Right lobe of liver (tissue), 6 donors: Measurements from ENCODE around the gene DDX39A. TPM values are rescaled to one million over a fixed set of nuclear protein-coding genes. Genes with fewer than 3 reads are reported as not detected.
"Not testable (repeated sequence)": the region's sequence is repeated elsewhere in the genome, so short reads cannot be mapped to it uniquely, and the experiment has no call there.

Experiments
- ATAC-seq, 4 donors: fragments of 200-7000 bp; cut with Tn5 transposase; one replicate each; pipeline ENCODE4 v1.9.1; 2020; ENCODE audit warnings: mild to moderate bottlenecking in 4 of 4, moderate library complexity in 4 of 4
- DNase-seq, 3 donors: peaks; one replicate each; pipeline ENCODE4 v3.0.0-alpha.2; 2020
- H3K27ac ChIP-seq, 3 donors: fragments of 200-600 bp; one replicate each; pipeline ENCODE4 v1.8.0; 2022
- H3K27me3 ChIP-seq, 2 donors: fragments of 200-600 bp; one replicate each; pipeline ENCODE4 v1.8.0; 2022
- H3K36me3 ChIP-seq, 4 donors: fragments of 200-600 bp; sonication (generic) in 1 of 4; one replicate each; pipeline versions ENCODE4 v1.5.1 to v1.8.0; 2017 to 2022; ENCODE audit warnings: control low read depth in 1 of 4
- H3K4me1 ChIP-seq, 4 donors: fragments of 200-600 bp; sonication (generic) in 1 of 4; one replicate each; pipeline versions ENCODE4 v1.5.1 to v1.8.0; 2017 to 2022; ENCODE audit warnings: control low read depth in 1 of 4
- H3K4me3 ChIP-seq, 3 donors: fragments of 200-600 bp; one replicate each; pipeline ENCODE4 v1.8.0; 2022
- H3K9me3 ChIP-seq, 4 donors: fragments of 200-600 bp; sonication (generic) in 1 of 4; one replicate each; pipeline versions ENCODE4 v1.5.1 to v1.8.0; 2017 to 2022; ENCODE audit warnings: control low read depth in 1 of 4
- POLR2A ChIP-seq: fragments of 450-650 bp; IDR thresholded peaks from one replicate; pipeline ENCODE4 v1.6.1; 2017; ENCODE audit warnings: antibody characterized with exemption, mild to moderate bottlenecking
- WGBS: methylation state at CpG from one replicate; pipeline ENCODE4 v1.1.6; 2018; ENCODE audit warnings: low coverage, low lambda C conversion rate; ENCODE audit not compliant: insufficient coverage; ENCODE audit errors: missing lambda C conversion rate; 5-methylcytosine and 5-hydroxymethylcytosine counted together
- intact Hi-C, 2 donors: fragments of 100-400 bp; cut with DNase I; formaldehyde crosslinking; loops; one replicate each; pipeline versions ENCODE4 v1.11.2 to v1.14.1; 2022
- total RNA-seq, 6 experiments: library from RNA; depleted of rRNA in 2 of 6; stranded (reverse); fragments of >200 nt in 2 of 6; fragmentation: NEBNext Ultra II Directional in 3 of 6; extraction: Animal tissue kit (Norgen Biotek cat#: 25700) in 3 of 6; gene quantifications; one replicate each; pipeline versions ENCODE4 v1.1.0 to v1.2.4, GENCODE V29; 2016 to 2023
- TF ChIP-seq, protein P1 (sequence below), 4 donors: fragments of 200-600 bp in 3 of 4; fragments of 450-650 bp in 1 of 4; IDR thresholded peaks; one replicate each; pipeline versions ENCODE4 v1.5.1 to v1.8.0; 2016 to 2022; ENCODE audit warnings: antibody characterized with exemption in 4 of 4, mild to moderate bottlenecking in 2 of 4
- donor health status: DM: no; HTN: yes; CAD: no.
- donor health status: DM: no; HTN: no; CAD: no.
- donor health status: DM: no; HTN: no; CAD: no.
- donor health status: DM: no; HTN: yes; CAD: no.
- donor health status: DM: no; HTN: yes; CAD: no.

The DDX39A gene
- total RNA-seq, 6 experiments from 2014 or later = 12.9 to 34.5 (median 24.6) TPM

DNA sequence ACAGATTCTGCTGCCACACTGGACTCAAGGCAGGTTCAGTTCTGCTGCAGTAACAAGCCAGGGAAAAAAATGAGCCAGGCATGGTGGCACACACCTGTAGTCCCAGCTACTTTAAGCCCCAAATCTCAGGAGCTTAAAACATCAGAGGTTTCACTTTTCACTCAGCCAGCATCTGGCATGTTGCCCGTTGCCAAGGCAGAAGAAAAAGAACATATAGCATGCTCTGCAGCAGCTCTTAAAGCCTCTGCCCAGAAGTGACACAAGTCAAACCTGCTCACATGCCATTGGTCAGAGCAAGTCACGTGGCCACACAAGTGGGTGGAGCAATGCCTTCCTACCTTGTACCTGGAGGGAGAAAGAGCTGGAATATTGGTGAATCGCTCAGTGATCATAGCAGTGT is 52.6 kb downstream of the DDX39A start:
- H3K27ac ChIP-seq = no peak overlapping the region
- H3K4me3 ChIP-seq = no peak overlapping the region
- no peaks in the 10 kb centered on the region for H3K4me1 ChIP-seq
- no peaks in the 10 kb centered on the region for H3K27me3 ChIP-seq
- H3K36me3 ChIP-seq = no peaks in the 10 kb centered on the region
- no peak for TF ChIP-seq POLR2A
- 30% methylated on average over 2 of the region's 3 CpGs for WGBS
- ATAC-seq = peak in 3 of 4 donors; percentile 39 to 52 (median 41)
- DNase-seq = peak; percentile 65 to 70 (median 69)
- H3K9me3 ChIP-seq = no peaks in the 10 kb centered on the region
- intact Hi-C loops = no loop called here

DNA sequence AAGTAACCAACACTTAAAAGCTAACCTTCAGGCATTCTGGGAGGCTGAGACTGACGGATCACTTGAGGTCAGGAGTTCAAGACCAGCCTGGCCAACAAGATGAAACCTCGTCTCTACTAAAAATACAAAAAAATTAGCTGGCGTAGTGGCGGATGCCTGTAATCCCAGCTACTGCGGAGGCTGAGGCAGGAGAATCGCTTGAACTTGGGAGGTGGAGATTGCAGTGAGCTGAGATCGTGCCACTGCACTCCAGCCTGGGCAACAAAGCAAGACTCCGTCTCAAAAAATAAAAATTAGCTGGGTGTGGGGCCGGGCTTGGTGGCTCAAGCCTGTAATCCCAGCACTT is 55.1 kb downstream of the DDX39A start:
- intact Hi-C loops, ATAC-seq, DNase-seq, H3K4me3 ChIP-seq, H3K27me3 ChIP-seq, H3K36me3 ChIP-seq, H3K9me3 ChIP-seq, H3K4me1 ChIP-seq: not testable (repeated sequence)
- H3K27ac ChIP-seq = peak overlapping the region; percentile 24 to 53 (median 49)
- 64% methylated on average over 6 of the region's 9 CpGs for WGBS

DNA sequence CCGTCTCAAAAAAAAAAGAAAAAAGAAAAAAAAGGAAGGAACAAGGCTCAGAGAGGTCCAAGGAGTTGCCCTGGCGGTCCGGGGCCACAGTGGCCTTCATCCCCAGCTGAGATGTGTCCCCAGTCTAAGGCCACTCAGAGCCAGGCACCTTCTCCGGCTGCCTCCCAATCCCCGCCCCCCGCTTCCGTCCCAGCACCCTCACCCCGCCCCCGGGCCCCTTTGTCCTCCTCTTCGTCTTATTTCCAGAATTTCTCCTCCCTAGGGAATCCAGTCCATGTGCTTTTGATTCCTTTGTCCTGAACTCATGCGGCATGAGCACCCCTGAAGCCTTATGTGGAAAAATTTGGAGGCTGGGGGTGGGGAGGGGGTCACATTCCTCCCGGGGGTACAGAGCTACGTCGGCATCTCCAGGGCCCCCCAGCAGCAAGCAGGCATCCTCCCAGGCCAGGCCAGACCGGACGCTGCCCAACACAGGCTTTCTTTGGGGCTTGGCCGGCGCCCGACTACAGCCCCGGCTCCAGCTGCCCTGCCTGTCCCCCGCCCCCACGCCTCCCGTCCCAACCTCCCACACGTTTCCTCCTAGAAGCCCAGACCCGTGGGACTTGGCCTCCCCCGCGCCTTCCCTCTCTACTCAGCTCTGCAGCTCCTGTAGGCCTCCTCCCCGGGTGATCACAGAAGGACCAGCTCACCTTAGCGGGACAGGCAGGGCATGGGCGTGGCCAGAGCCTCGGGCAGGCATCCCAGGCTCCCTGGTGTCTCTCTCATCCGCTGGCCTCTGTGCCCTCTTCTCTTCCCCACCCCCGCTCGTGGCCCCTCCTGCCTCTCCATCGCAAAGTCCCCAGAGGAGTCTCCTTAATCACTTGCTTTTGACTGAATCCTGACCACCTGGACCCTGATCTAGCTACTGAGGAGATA is 55.7 kb downstream of the DDX39A start:
- peak; percentile 61 to 79 (median 68) for ATAC-seq
- Histone ChIP-seq H3K27me3 (no peaks in the 10 kb centered on the region), H3K9me3 (no peaks in the 10 kb centered on the region), H3K4me1 (no peaks in the 10 kb centered on the region), H3K4me3 (no peak overlapping the region), H3K36me3 (no peaks in the 10 kb centered on the region), H3K27ac (peak overlapping the region; percentile 24 to 53 (median 49))
- WGBS = 6% methylated on average over 25 of the region's 35 CpGs
- intact Hi-C loops = no loop called here
- peak; percentile 66 to 70 (median 67) for DNase-seq
- no peak for TF ChIP-seq POLR2A

DNA sequence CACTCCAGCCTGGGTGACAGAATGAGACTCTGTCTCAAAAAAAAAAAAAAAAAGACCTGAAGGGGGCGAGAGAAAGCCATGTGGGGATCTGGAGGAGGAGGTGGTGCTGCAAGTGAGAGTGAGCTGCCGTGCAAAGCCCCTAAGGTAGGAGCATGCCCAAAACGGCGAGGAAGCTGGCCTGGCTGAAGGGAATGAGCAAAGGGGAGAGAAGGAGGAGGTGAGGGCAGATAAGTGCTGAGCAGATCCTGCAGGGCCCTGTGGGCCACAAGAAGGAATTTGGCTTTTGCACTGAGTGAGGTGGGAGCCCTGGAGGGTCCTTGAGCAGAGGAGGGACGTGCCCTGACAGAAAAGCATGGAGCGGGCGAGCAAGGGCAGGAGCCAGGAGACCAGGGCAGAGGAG is 57.3 kb downstream of the DDX39A start:
- no peak overlapping the region for H3K27ac ChIP-seq
- intact Hi-C loops = no loop called here
- peak in 1 of 4 donors; percentile 22 for ATAC-seq

More for the DNA sequence above, 57.3 kb downstream of the DDX39A start:
- H3K4me3 ChIP-seq = no peak overlapping the region
- H3K4me1 ChIP-seq = no peaks in the 10 kb centered on the region
- no peak for TF ChIP-seq POLR2A
- TF ChIP-seq, protein P1, sequence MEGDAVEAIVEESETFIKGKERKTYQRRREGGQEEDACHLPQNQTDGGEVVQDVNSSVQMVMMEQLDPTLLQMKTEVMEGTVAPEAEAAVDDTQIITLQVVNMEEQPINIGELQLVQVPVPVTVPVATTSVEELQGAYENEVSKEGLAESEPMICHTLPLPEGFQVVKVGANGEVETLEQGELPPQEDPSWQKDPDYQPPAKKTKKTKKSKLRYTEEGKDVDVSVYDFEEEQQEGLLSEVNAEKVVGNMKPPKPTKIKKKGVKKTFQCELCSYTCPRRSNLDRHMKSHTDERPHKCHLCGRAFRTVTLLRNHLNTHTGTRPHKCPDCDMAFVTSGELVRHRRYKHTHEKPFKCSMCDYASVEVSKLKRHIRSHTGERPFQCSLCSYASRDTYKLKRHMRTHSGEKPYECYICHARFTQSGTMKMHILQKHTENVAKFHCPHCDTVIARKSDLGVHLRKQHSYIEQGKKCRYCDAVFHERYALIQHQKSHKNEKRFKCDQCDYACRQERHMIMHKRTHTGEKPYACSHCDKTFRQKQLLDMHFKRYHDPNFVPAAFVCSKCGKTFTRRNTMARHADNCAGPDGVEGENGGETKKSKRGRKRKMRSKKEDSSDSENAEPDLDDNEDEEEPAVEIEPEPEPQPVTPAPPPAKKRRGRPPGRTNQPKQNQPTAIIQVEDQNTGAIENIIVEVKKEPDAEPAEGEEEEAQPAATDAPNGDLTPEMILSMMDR (IDR thresholded peaks at IDR 0.05) = no peak
- H3K27me3 ChIP-seq = no peaks in the 10 kb centered on the region
- 38% methylated on average over 7 of the region's 7 CpGs for WGBS
- no peaks in the 10 kb centered on the region for H3K9me3 ChIP-seq
- no peaks in the 10 kb centered on the region for H3K36me3 ChIP-seq
- DNase-seq = no peak

Other genes starting within 250 kb of the DDX39A start
- 1 to 10 TPM in 3 of 6 experiments, under 1 TPM in 3; 0.46 to 4.6 (median 1.3) TPM for gene ADGRL1, start 213.2 kb downstream of the DDX39A start, total RNA-seq
- gene ADGRE5, start 37.9 kb downstream of the DDX39A start, total RNA-seq = 10 to 100 TPM in 5 of 6 experiments, 1 to 10 TPM in 1; 7.9 to 21.5 (median 15.3) TPM
- 10 to 100 TPM; 19.5 to 49.4 (median 34.1) TPM for gene PKN1, start 14.0 kb upstream of the DDX39A start, total RNA-seq
- under 1 TPM in 4 of 6 experiments, not detected in 2; 0.16 to 0.32 (median 0.29) TPM for gene PTGER1, start 56.0 kb upstream of the DDX39A start, total RNA-seq
- gene GIPC1, start 76.8 kb upstream of the DDX39A start, total RNA-seq = 10 to 100 TPM; 25.2 to 63.5 (median 29.8) TPM
- 10 to 100 TPM; 35.7 to 76.8 (median 52.1) TPM for gene DNAJB1, start 99.1 kb upstream of the DDX39A start, total RNA-seq
- 10 to 100 TPM; 37.9 to 99.0 (median 77.0) TPM for gene TECR, start 110.3 kb upstream of the DDX39A start, total RNA-seq
- 100 to 1,000 TPM in 4 of 6 experiments, 10 to 100 TPM in 2; 81.7 to 275 (median 112) TPM for gene NDUFB7, start 152.7 kb upstream of the DDX39A start, total RNA-seq
- not detected for gene CLEC17A, start 163.7 kb upstream of the DDX39A start, total RNA-seq